GM12892 (cell line): ENCODE data around the gene IL17C.

Source experiments
- POLR2A ChIP-seq: IDR thresholded peaks from 2 replicates; pipeline ENCODE4 v1.6.1; 2011; ENCODE audit warnings: low read depth, low read length, control low read depth
- POLR2AphosphoS5 ChIP-seq: IDR thresholded peaks from 2 replicates; pipeline ENCODE4 v1.6.1; 2011; ENCODE audit warnings: low read depth, low read length, control low read depth
- TAF1 ChIP-seq: IDR thresholded peaks from 2 replicates; pipeline ENCODE4 v1.6.1; 2011; ENCODE audit warnings: low read depth, mild to moderate bottlenecking, control low read depth, low read length, borderline replicate concordance

GRCh38 chr16:88605186-88606147 is 32.9 kb upstream of the IL17C start:
- TF ChIP-seq POLR2A (no peak), POLR2AphosphoS5 (no peak), TAF1 (no peak)
